Measurements from ENCODE around the gene CENPO. TPM values are rescaled to one million over a fixed set of nuclear protein-coding genes. Genes with fewer than 3 reads are reported as not detected.

Gene CENPO
- total RNA-seq, 3 donors from 2014 or later = 20.3 to 28.4 (median 28.0) TPM

DNA sequence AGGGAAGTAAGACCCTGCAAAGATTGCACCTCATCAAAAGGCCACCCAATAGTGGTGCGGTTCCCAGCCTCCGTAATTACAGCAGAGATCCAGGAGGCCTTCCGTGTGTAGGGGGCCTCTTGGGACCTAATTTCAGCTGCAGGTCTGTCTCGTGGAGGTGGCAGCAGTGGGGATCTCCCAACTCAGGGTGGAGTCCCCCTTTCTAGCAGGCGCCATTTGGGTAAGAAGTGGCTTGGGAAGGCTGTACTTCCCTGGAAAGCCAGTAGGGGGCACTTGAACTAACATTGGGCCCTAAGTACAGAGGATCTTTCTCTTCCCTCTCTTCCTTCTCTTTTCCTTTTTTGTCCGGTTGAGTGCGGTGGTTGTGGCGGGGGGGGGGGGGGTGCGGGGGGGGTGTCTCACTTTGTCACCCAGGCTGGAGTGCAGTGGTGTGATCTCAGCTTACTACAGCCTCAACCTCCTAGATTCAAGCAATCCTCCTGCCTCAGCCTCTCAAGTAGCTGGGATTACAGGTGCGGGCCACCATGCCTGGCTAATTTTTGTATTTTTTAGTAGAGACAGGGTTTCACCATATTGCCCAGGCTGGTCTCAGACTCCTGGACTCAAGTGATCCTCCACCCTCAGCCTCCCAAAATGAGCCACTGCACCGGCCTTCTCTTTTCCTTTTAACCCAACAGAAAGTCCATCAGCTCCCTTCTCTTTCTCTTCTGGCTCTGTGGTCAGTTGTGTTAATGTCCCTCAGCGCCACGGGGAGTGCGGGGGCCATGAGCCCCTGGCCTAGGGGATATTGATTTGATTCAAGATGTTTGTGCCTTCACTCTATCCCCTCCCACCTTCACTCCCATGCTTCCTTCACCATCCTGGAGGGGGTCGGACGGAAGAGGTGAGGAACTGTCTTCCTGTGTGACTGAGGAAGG, 32.0 kb downstream of the CENPO start:
- H3K4me1 Mint-ChIP-seq (ENCODE audit: low read depth) = peaks cover 21% of the 10 kb centered on the region
- H3K9me3 Mint-ChIP-seq = no peaks in the 10 kb centered on the region
- DNase-seq (no peak), ATAC-seq (no peak)
- no peaks in the 10 kb centered on the region for H3K27me3 Mint-ChIP-seq (ENCODE audit: low read depth)
- peaks cover 16% of the 10 kb centered on the region for H3K36me3 Mint-ChIP-seq (ENCODE audit: insufficient read depth)
- no peak overlapping the region for H3K4me3 Mint-ChIP-seq

DNA sequence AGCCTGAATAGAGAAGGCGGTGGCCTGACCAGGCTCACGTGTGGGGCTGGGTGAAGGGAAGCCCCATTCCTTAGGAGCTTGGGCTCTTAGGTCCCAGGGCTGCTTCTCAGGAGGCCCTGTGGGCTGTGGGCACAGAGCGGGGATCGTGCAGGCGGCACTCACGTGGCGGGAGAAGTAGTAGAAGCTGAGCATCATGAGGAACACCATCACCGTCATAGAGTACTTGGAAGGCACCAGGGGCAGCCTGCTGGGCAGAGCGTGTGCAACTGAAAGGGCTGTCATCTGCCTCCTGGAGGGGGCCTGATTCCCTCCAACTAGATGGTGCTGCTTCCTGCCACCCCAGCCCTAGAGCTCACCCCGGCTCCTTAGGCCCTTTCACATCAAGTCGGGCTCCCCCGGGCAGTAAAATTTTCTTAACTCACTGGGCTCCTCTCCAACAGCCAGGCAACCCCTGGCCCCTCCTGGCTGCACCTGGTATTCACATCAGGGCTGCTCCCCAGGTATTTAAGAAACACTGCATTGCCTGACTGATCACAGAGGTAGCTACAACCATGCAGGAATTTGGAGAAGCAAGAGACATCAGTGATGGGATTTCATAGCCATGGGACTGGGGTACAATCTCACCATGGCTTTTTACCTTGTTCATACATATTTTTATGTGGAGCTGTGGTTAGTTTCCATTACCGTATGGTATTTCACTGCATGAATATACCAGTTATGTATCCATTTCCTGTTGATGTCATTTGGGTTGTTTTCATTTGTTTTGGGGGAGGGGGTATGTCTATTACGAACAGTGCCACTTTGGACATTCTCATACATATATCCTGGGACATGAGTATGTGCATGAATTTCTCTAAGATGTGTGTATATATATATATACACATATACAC, 32.9 kb downstream of the CENPO start:
- no peak for DNase-seq
- H3K36me3 Mint-ChIP-seq (ENCODE audit: insufficient read depth) = peaks cover 10% of the 10 kb centered on the region
- ATAC-seq = no peak

DNA sequence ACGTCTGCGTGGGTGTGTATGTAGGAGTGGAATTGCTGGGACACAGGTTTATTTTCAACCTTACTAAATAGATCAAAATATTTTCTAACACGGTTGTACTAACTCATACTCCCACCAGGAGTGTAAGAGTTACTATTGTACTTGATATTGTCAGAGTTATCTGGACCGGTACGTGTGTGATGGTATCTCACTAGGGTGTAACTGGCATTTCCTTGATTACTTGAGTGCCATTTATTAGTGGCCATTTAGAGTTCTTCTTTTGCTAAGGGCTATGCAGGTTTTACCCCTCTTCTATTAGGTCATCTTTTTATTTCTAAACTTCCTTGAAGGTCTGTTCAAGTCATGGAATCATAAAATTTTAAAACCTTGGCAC, 33.5 kb downstream of the CENPO start:
- DNase-seq (no peak), ATAC-seq (no peak)
- Mint-ChIP-seq H3K9me3 (no peaks in the 10 kb centered on the region), H3K36me3 (ENCODE audit: insufficient read depth) (peaks cover 10% of the 10 kb centered on the region), H3K4me3 (no peak overlapping the region), H3K27me3 (ENCODE audit: low read depth) (no peaks in the 10 kb centered on the region), H3K4me1 (ENCODE audit: low read depth) (peaks cover 21% of the 10 kb centered on the region)

More for the DNA sequence above, 32.9 kb downstream of the CENPO start:
- H3K27me3 Mint-ChIP-seq (ENCODE audit: low read depth) = no peaks in the 10 kb centered on the region
- no peak overlapping the region for H3K4me3 Mint-ChIP-seq
- H3K9me3 Mint-ChIP-seq = no peaks in the 10 kb centered on the region
- peaks cover 21% of the 10 kb centered on the region for H3K4me1 Mint-ChIP-seq (ENCODE audit: low read depth)

- H3K27me3 Mint-ChIP-seq (ENCODE audit: low read depth) = no peaks in the 10 kb centered on the region
- no peak overlapping the region for H3K4me3 Mint-ChIP-seq
- peak; percentile 89 to 92 for ATAC-seq
- peaks cover 10% of the 10 kb centered on the region for H3K36me3 Mint-ChIP-seq (ENCODE audit: insufficient read depth)
- H3K4me1 Mint-ChIP-seq (ENCODE audit: low read depth) = peaks cover 21% of the 10 kb centered on the region
- peak; percentile 65 for DNase-seq
- no peaks in the 10 kb centered on the region for H3K9me3 Mint-ChIP-seq
Observed at GRCh38 chr2:24827321-24828237, 34.4 kb downstream of the CENPO start.

DNA sequence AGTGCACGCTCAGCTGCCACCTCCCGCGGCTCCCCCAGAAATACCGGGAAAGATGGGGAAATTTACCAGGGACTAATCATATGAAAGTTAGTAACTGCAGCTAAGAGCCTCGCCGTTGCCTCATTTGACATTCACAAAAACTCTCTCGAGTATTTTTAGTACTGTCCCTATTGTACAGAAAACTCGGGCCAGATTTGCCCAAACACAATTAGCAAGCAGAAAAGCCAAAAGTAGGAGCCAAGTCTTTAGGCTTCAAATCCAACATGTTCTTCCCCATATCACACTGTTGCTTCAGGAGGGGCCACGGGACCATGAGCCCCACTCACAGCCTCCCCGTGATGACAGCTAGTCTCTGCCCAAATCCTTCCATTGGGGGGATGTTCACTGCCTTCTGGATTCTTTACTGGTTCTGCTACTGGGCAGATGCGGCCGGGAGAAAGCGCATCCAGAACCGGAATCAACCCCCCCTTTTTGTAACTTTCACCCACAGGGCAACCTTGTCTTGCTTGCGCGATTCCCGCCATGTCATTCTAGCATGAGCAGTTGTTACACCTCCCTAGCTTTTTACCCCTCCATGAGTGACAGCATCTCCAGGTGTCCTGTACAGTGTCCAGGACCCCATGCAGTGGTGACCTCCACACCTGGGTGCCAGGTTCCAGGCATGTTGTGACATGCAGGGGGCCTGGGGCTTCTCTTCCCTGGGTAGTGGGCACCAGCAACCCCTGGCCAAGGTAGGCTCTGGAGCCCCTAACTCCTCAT, 35.2 kb downstream of the CENPO start:
- Mint-ChIP-seq H3K4me3 (no peak overlapping the region), H3K36me3 (ENCODE audit: insufficient read depth) (peaks cover 7% of the 10 kb centered on the region), H3K4me1 (ENCODE audit: low read depth) (peaks cover 21% of the 10 kb centered on the region), H3K27me3 (ENCODE audit: low read depth) (no peaks in the 10 kb centered on the region), H3K9me3 (no peaks in the 10 kb centered on the region)
- ATAC-seq (no peak), DNase-seq (no peak)

DNA sequence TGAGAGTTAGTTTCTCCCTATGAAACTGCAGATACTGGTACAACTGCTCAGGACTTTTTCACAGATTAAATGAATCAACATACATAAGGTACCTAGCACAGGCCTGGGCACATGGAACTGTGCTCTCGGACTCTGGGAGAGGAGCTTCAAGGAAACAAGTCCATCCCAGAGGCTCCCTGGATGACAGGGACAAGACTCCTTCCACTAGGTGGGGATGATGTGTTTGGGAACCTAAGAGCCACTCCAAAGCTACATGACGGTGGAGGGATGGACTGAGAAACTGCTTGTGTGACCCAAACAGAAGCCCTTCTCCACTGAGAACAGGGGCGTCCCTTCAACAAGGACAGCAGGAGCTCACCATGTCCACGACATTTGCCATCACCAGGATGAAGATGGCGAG, 37.1 kb downstream of the CENPO start:
- H3K36me3 Mint-ChIP-seq (ENCODE audit: insufficient read depth) = peaks cover 10% of the 10 kb centered on the region
- H3K27me3 Mint-ChIP-seq (ENCODE audit: low read depth) = no peaks in the 10 kb centered on the region
- DNase-seq (no peak), ATAC-seq (no peak)
- peaks cover 21% of the 10 kb centered on the region for H3K4me1 Mint-ChIP-seq (ENCODE audit: low read depth)
- H3K9me3 Mint-ChIP-seq = no peaks in the 10 kb centered on the region
- no peak overlapping the region for H3K4me3 Mint-ChIP-seq

DNA sequence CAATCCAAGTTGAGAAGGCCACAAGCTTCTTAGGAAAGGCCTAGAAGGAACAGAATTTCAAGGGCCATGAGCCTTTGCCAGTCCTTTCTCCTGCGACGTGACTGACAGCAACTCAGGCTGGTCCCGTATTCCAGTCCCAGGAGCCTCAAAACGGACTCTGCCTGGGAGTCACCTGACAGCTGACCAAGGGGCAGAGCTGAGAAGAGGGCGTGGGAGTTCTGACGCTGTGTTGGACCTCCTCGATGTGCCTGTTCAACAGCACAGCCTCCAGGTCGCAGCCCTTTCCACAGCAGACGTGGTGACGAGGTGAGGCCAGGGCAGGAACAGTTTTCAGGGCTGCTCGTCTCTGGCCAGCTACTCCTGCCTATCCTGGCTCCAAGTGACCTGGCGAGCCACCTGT, 37.6 kb downstream of the CENPO start:
- peaks cover 20% of the 10 kb centered on the region for H3K4me1 Mint-ChIP-seq (ENCODE audit: low read depth)
- no peaks in the 10 kb centered on the region for H3K9me3 Mint-ChIP-seq
- DNase-seq (no peak), ATAC-seq (no peak)
- H3K4me3 Mint-ChIP-seq = no peak overlapping the region
- peaks cover 10% of the 10 kb centered on the region for H3K36me3 Mint-ChIP-seq (ENCODE audit: insufficient read depth)
- no peaks in the 10 kb centered on the region for H3K27me3 Mint-ChIP-seq (ENCODE audit: low read depth)

- no peaks in the 10 kb centered on the region for H3K27me3 Mint-ChIP-seq (ENCODE audit: low read depth)
Observed at GRCh38 chr2:24831221-24832072, 38.2 kb downstream of the CENPO start.

GRCh38 chr2:24832073-24832461, 38.8 kb downstream of the CENPO start:
- H3K4me1 Mint-ChIP-seq (ENCODE audit: low read depth) = peaks cover 8% of the 10 kb centered on the region
- ATAC-seq = no peak
- H3K9me3 Mint-ChIP-seq = no peaks in the 10 kb centered on the region

More at GRCh38 chr2:24831221-24832072, 38.2 kb downstream of the CENPO start:
- H3K4me3 Mint-ChIP-seq = no peak overlapping the region
- peaks cover 17% of the 10 kb centered on the region for H3K36me3 Mint-ChIP-seq (ENCODE audit: insufficient read depth)
- DNase-seq (no peak), ATAC-seq (no peak)
- peaks cover 14% of the 10 kb centered on the region for H3K4me1 Mint-ChIP-seq (ENCODE audit: low read depth)
- H3K9me3 Mint-ChIP-seq = no peaks in the 10 kb centered on the region

GRCh38 chr2:24832521-24832920, 39.3 kb downstream of the CENPO start:
- Mint-ChIP-seq H3K4me3 (no peak overlapping the region), H3K9me3 (no peaks in the 10 kb centered on the region), H3K4me1 (ENCODE audit: low read depth) (peaks cover 3% of the 10 kb centered on the region), H3K27me3 (ENCODE audit: low read depth) (no peaks in the 10 kb centered on the region), H3K36me3 (ENCODE audit: insufficient read depth) (peaks cover 21% of the 10 kb centered on the region)
- no peak for DNase-seq
- no peak for ATAC-seq

More at GRCh38 chr2:24832073-24832461, 38.8 kb downstream of the CENPO start:
- no peak overlapping the region for H3K4me3 Mint-ChIP-seq
- no peak for DNase-seq
- H3K36me3 Mint-ChIP-seq (ENCODE audit: insufficient read depth) = peaks cover 22% of the 10 kb centered on the region
- H3K27me3 Mint-ChIP-seq (ENCODE audit: low read depth) = no peaks in the 10 kb centered on the region

DNA sequence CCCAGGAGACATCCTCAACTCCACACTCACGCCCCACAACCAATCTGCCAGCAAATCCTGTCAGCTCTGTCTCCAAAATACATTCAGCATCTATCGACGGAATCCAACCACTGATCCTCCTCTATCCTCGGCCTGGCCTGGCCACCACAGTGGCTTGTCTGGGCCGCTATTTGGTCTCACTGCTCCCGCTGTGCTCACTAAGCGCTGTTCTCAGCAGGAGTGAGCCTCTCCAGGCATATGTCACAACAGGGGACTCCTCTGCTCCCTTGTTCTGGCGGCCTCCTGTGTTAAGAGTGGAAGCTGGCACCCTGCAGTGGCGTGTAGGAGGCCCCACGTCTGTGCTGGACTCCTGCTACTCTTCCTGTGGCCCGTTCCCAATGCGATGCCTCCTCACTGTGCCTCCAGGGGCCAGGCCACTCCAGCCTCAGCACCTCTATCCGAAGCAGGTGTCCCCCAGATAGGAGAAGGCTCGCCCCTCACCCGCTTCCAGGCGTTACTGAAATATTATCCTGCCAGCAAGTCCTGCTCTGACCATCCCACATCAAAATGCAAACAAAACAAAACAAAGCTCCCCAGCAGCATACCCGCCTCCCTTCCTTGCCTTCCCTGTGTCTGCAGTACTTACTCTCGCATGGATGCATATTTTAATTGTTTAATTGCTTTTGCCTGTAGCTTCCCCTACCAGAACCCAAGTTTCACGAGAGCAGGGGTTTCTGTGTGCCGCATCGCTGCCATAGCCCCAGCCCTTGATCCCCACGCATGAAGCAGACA, 39.9 kb downstream of the CENPO start:
- ATAC-seq (no peak), DNase-seq (no peak)
- Mint-ChIP-seq H3K9me3 (no peaks in the 10 kb centered on the region), H3K4me1 (ENCODE audit: low read depth) (no peaks in the 10 kb centered on the region), H3K36me3 (ENCODE audit: insufficient read depth) (peaks cover 19% of the 10 kb centered on the region), H3K4me3 (no peak overlapping the region), H3K27me3 (ENCODE audit: low read depth) (no peaks in the 10 kb centered on the region)

All from activated T-cell treated with anti-CD3 and anti-CD28 coated beads, Interleukin-2, amount 50 U/mL, for 4 hours (primary cell).